Measurements from ENCODE around the gene CCDC159.

The CCDC159 gene

DNA sequence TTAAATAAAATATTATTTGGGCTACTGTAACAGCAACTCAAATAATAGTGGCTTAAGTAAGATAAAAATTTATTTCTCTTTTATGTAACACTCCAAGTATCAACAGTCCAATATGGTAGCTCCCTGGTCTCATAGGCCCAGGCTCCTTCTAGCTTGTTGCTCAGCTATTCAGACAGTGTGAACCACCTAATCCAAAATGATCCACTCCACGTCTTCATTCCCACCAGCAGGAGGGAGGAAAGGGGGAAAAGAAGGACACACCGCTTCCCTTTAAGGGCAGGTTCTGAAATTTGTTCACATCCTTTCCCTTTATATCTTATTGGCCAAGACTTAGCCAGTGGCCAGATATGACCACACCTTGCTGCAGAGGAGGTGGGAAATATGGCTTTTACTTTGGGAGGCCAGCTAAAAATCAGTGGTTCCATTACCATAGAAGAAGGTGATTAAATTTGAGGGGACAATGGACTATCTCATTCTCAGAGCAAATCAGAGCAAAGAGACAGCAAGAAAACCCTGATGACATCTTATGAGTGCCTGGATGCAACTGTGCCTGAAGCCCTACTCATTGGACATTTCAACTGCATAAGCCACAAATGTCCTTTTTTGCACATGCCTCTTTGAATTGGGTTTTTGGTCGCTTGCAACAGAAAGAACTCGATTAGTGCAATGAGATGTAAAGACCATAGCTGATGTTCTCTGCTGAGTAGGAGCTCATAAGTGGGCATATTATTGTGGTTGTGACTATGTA lies 44.8 kb downstream of the CCDC159 start:
- DNase-seq (ENCODE audit: low spot score), result no peak

DNA sequence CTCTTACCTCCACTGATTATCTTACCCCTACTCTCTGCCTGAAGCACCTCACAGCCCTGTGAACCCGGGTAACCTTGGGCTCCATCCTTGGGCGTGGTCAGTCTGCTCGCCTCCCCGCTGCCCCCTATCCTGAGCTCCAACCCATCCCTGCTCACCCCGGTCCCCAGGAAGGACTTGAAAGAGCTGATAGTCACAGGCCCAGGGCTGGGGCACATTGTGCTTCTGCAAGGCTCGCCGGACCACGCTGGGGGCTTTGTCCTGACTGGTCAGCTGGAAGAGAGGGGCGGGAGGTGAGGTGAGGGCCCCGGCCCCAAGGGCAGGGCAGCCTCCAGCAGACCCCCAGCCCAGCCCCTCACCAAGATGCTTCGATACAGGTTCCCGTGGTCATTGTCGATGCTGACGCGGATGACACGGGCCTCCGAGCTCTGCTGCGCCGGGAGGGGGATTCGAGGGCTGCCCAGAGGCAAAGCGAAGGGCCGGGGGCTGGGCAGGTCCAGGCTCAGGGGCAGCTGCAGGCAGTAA lies 50.8 kb downstream of the CCDC159 start:
- DNase-seq (ENCODE audit: low spot score), result no peak

DNA sequence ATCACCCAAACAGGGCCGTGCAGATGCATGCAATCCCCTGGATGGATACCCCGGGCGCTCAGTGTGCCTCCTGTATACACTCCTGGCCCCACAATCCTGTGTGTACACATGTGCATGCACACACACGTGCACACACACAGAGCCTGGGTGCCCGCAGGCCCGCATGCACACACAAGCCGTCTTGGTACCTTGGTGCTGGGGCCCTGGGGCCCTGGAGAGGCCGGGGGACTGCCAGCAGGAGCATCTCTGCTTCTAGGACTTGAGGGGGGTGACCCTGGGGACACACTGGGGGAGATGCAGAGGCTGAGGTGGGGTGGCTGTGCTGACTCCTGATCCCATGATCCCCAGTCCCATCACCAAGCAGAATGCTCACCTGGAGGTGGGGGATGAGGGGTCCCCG lies 53.3 kb downstream of the CCDC159 start:
- DNase-seq (ENCODE audit: low spot score), result no peak

DNA sequence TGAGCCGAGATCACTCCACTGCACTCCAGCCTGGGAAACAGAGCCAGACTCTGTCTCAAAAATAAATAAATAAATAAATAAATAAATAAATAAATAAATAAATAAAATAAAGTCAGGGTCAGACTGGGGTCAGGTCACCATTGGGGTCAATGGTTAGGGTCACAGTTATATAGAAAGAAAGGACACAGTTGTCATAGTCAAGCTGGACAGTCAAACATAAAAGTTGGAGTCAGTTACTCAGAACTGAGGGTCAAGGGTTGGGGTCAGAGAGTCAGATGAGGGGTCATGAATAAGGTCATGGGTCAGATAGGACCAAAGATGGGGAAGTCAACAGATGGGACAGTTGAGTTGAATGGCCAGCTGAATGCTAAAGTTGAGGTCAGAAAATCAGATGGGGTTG lies 54.5 kb downstream of the CCDC159 start:
- no peak for DNase-seq (ENCODE audit: low spot score)

DNA sequence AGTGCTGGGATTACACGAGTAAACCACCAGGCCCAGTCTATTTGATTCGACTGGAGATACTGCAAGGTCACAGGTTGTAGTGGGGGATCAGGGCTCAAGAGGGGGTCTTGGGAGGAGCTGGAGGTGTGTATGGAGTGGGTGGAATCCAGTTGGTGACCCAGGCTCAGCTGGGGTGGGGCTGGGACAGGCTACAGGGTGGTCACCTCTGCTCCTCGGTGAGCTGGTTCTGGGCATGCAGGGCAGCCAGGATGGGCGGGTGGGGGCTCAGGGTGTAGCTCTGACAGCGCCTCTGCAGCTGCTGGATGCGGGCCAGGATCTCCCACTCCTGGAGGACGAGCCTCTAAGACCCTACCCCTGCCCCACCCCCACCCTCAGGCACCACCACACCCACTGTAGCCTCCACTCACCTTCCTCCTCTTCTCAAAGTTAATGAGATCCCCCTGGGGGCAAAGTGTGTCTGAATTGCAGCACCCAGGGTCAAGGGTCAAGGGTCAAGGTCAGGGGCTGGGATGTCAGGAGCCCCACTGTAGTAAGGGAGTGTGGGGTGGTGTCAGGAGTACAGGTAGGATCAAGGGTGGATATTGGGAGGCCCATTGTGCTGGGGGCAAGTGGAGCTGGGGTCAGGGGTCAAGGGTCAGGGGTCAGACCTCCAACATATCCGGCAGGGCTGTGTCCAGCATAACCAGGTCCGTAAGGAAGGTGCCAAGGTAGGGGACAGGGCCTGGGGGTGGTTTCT lies 55.7 kb downstream of the CCDC159 start:
- peak; percentile 33 for DNase-seq (ENCODE audit: low spot score)
